Ovary (tissue), 3 donors: ENCODE measurements around the gene CACNA1D.

Experiments
- EP300 ChIP-seq: sonication (generic); formaldehyde crosslinking; IDR thresholded peaks from one replicate; pipeline ENCODE4 v1.6.1; 2017; ENCODE audit warnings: antibody characterized with exemption
- TF ChIP-seq, protein P1 (sequence below), 3 donors: fragments of 450-650 bp in 2 of 3; fragments of 200-600 bp in 1 of 3; IDR thresholded peaks; one replicate each; pipeline versions ENCODE4 v1.5.1 to v1.8.0; 2016 to 2022; ENCODE audit warnings: antibody characterized with exemption in 3 of 3, mild to moderate bottlenecking in 1 of 3
- donor health status: DM: no; HTN: no; CAD: no.

DNA sequence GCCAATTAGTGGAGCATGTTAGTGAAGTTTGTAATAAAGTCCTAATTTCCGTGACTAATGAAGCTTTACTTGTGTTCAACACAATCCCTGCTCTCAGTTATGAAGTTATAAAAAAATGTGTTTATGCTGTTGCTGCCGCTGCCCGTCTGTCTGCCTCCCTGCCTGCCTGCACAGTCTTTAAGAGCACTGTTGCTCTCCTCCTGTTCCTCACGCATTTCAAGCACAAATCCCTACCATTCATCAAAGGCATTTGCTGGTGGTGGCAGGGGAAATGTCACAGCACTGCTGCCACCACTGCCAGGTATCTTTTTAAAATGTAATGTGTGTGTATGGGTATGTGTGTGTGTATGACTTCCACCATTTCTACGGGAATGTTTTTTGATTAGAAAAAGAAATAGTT, 58.8 kb downstream of the CACNA1D start:
- TF ChIP-seq, protein P1, sequence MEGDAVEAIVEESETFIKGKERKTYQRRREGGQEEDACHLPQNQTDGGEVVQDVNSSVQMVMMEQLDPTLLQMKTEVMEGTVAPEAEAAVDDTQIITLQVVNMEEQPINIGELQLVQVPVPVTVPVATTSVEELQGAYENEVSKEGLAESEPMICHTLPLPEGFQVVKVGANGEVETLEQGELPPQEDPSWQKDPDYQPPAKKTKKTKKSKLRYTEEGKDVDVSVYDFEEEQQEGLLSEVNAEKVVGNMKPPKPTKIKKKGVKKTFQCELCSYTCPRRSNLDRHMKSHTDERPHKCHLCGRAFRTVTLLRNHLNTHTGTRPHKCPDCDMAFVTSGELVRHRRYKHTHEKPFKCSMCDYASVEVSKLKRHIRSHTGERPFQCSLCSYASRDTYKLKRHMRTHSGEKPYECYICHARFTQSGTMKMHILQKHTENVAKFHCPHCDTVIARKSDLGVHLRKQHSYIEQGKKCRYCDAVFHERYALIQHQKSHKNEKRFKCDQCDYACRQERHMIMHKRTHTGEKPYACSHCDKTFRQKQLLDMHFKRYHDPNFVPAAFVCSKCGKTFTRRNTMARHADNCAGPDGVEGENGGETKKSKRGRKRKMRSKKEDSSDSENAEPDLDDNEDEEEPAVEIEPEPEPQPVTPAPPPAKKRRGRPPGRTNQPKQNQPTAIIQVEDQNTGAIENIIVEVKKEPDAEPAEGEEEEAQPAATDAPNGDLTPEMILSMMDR (IDR thresholded peaks at IDR 0.05) = no peak
- no peak for TF ChIP-seq EP300
